ENCODE data around the gene GPRIN1. TPM values are rescaled to one million over a fixed set of nuclear protein-coding genes. Genes with fewer than 3 reads are reported as not detected.
"Not testable (repeated sequence)": the region's sequence is repeated elsewhere in the genome, so short reads cannot be mapped to it uniquely, and the experiment has no call there.

GPRIN1 gene
- total RNA-seq, 4 donors from 2014 or later = 0.83 to 1.9 (median 1.2) TPM

DNA sequence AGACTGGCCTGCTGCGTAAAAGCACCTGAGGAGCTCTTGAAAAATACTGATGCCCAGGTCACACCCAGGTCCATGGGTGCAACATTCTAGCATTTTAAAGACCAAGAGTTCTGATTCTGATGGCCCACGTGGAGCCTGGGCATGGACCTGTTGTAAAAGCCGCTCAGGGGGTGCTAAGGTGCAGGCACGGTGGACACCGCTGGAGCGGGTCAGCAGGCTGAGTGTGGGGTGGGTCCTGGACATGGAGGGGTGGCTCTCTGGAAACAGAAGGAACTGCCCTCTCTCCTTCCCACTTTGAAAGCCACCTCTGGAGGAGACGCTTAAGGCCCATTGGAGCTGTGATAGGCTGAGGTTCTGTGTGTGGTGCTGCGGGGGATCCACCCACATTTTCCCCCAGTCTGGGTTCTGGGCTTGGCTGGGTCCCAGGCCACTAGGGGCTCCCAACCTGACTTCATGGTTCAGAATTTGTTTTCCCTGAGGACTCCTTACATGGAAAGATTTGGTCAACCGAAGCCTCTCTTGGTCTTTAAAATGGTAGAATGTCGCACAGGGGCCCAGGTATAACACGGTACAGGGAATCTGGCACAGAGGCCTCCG lies 16.6 kb downstream of the GPRIN1 start:
- Histone ChIP-seq H3K36me3 (peaks cover 0 to 30% (median 0%) of the 10 kb centered on the region in 3 donors), H3K4me3 (no peak overlapping the region), H3K4me1 (peaks cover 0 to 11% (median 3%) of the 10 kb centered on the region in 4 donors), H3K27me3 (no peaks in the 10 kb centered on the region), H3K9me3 (no peaks in the 10 kb centered on the region), H3K27ac (no peak overlapping the region)
- TF ChIP-seq POLR2A (IDR thresholded peaks at IDR 0.05) = no peak
- TF ChIP-seq, protein P1, sequence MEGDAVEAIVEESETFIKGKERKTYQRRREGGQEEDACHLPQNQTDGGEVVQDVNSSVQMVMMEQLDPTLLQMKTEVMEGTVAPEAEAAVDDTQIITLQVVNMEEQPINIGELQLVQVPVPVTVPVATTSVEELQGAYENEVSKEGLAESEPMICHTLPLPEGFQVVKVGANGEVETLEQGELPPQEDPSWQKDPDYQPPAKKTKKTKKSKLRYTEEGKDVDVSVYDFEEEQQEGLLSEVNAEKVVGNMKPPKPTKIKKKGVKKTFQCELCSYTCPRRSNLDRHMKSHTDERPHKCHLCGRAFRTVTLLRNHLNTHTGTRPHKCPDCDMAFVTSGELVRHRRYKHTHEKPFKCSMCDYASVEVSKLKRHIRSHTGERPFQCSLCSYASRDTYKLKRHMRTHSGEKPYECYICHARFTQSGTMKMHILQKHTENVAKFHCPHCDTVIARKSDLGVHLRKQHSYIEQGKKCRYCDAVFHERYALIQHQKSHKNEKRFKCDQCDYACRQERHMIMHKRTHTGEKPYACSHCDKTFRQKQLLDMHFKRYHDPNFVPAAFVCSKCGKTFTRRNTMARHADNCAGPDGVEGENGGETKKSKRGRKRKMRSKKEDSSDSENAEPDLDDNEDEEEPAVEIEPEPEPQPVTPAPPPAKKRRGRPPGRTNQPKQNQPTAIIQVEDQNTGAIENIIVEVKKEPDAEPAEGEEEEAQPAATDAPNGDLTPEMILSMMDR (IDR thresholded peaks at IDR 0.05) = no peak
- no peak for DNase-seq

DNA sequence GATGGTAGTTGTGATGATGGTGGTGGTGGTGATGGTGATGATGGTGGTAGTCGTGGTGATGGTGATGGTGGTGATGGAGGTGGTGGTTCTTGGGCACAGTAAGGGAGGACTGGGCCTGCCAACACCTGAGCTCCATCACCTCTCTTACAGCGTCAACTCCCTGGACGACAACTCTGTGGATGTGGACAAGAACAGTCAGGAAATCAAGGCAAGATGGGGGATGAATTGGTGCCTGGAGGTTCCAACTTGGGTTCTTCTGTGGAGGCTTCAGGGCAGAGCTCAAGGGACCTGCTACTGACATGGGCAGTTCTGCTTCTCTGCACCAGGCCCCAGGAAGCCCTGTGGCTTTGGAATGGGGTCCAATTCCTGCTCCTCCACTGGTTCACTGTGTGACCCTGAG lies 17.4 kb downstream of the GPRIN1 start:
- no peak for DNase-seq
- Histone ChIP-seq H3K9me3 (no peaks in the 10 kb centered on the region), H3K27ac (no peak overlapping the region), H3K27me3 (no peaks in the 10 kb centered on the region), H3K4me1 (peaks cover 0 to 11% (median 3%) of the 10 kb centered on the region in 4 donors), H3K36me3 (peaks cover 0 to 30% (median 0%) of the 10 kb centered on the region in 3 donors), H3K4me3 (no peak overlapping the region)
- no peak for TF ChIP-seq POLR2A (IDR thresholded peaks at IDR 0.05)
- TF ChIP-seq, protein P1 (IDR thresholded peaks at IDR 0.05) = no peak

DNA sequence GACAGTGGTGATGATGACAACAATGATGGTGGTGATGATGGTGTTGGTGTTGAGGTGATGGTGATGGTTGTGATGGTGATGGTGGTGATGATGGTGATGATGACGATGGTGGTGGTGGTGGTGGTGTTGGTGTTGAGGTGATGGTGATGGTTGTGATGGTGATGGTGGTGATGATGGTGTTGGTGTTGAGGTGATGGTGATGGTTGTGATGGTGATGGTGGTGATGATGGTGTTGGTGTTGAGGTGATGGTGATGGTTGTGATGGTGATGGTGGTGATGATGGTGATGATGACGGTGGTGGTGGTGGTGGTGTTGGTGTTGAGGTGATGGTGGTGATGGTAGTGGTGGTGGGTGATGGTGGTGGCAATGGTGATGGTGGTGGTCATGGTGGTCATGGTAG lies 18.3 kb downstream of the GPRIN1 start:
- not testable (repeated sequence) for H3K27me3 ChIP-seq, H3K27ac ChIP-seq, H3K4me1 ChIP-seq, H3K4me3 ChIP-seq, H3K9me3 ChIP-seq, DNase-seq
- peaks cover 0 to 33% (median 0%) of the 10 kb centered on the region in 3 donors for H3K36me3 ChIP-seq

DNA sequence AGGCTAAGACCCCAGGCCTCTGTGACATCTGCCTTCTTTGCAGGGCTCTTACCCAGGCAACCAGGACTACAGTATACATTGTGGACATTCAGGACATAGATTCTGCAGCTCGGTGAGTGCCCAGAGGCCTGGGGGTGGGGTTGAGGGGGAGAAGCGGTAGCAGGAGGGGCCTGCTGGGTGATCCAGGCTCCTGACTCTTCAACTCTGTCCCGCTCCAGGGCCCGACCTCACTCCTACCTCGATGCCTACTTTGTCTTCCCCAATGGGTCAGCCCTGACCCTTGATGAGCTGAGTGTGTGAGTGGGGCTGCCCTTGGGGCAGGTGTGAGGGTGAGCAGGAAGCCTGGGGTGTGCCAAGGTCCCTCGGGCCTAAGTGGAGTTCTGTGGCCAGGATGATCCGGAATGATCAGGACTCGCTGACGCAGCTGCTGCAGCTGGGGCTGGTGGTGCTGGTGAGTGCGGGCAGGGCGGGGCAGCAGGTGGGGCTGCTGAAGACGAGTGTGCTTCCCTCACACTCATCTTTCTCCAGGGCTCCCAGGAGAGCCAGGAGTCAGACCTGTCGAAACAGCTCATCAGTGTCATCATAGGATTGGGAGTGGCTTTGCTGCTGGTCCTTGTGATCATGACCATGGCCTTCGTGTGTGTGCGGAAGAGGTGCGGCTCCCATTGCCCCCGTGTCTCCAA lies 19.8 kb downstream of the GPRIN1 start:
- Histone ChIP-seq H3K4me3 (no peak overlapping the region), H3K27ac (no peak overlapping the region), H3K36me3 (peaks cover 0 to 41% (median 0%) of the 10 kb centered on the region in 3 donors), H3K4me1 (no peaks in the 10 kb centered on the region), H3K27me3 (no peaks in the 10 kb centered on the region), H3K9me3 (peaks cover 0 to 8% (median 0%) of the 10 kb centered on the region in 4 donors)
- no peak for DNase-seq
- TF ChIP-seq, protein P1 (IDR thresholded peaks at IDR 0.05) = no peak
- no peak for TF ChIP-seq POLR2A (IDR thresholded peaks at IDR 0.05)

DNA sequence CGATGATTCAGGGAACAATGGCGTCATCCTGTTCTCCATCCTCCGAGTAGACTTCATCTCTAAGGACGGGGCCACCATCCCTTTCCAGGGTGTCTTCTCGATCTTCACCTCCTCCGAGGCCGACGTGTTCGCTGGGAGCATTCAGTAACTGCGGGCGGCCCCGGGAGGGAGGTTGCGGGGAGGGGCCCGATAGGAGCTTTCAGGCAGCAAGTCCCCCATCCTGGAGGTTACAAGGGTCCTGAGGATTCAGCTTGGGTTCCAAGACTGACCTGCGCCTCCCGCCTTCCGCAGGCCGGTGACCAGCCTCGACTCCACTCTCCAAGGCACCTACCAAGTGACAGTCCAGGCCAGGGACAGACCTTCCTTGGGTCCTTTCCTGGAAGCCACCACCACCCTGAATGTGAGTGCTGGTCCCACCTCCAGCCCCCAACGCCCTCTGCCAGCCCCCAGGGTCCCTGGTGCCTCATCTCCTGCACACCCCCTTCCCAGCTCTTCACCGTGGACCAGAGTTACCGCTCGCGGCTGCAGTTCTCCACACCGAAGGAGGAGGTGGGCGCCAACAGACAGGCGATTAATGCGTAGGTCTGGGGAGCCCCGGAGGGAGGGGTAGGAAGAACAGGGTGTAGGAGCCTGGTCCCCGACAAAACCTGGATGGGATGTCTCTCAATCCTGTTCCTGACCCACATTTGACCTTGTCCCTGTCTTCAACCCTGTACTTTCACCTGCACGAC lies 20.8 kb downstream of the GPRIN1 start:
- H3K27me3 ChIP-seq = no peaks in the 10 kb centered on the region
- DNase-seq = no peak
- peaks cover 0 to 14% (median 3%) of the 10 kb centered on the region in 4 donors for H3K9me3 ChIP-seq
- H3K27ac ChIP-seq = no peak overlapping the region
- H3K4me3 ChIP-seq = no peak overlapping the region
- peaks cover 0 to 50% (median 0%) of the 10 kb centered on the region in 3 donors for H3K36me3 ChIP-seq
- TF ChIP-seq POLR2A (IDR thresholded peaks at IDR 0.05) = no peak
- H3K4me1 ChIP-seq = no peaks in the 10 kb centered on the region

DNA sequence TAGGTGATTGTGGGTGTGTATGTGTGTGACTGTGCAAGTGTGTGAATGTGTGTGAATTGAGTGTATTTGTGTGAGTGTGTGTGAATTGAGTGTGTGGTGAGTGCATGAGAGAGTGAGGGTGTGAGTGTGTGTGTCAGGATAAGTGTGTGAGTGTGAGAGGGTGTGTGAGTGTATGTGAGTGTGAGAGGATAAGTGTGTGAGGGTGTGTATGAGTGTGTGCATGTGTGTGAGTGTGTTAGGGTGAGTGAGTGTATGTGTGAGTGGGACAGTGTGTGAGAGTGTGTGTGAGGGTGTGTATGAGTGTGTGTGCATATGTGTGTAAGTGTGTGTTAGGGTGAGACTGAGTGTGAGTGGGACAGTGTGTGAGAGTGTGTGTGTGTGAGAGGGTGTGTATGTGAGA lies 21.7 kb downstream of the GPRIN1 start:
- H3K4me1 ChIP-seq = no peaks in the 10 kb centered on the region
- no peaks in the 10 kb centered on the region for H3K27me3 ChIP-seq
- no peak for DNase-seq
- peaks cover 0 to 14% (median 3%) of the 10 kb centered on the region in 4 donors for H3K9me3 ChIP-seq
- H3K4me3 ChIP-seq = no peak overlapping the region
- TF ChIP-seq, protein P1 (IDR thresholded peaks at IDR 0.05) = no peak
- TF ChIP-seq POLR2A (IDR thresholded peaks at IDR 0.05) = no peak
- peaks cover 0 to 59% (median 0%) of the 10 kb centered on the region in 3 donors for H3K36me3 ChIP-seq
- H3K27ac ChIP-seq = no peak overlapping the region

Measured in Peyer's patch (tissue), 4 donors.